Left renal cortex interstitium (tissue), 4 donors: ENCODE results near the gene CCL4L2. TPM values are rescaled to one million over a fixed set of nuclear protein-coding genes. Genes with fewer than 3 reads are reported as not detected.
"Not testable (repeated sequence)": the region's sequence is repeated elsewhere in the genome, so short reads cannot be mapped to it uniquely, and the experiment has no call there.

Experiments
- DNase-seq, 4 donors: peaks; one replicate each; pipeline ENCODE4 v3.0.0-alpha.2; 2013; ENCODE audit warnings: low read depth in 4 of 4, low spot score in 2 of 4, missing footprints in 1 of 4
- polyA plus RNA-seq, 4 donors: library from polyadenylated mRNA; unstranded; fragments of 120-200 nt; gene quantifications; one replicate each; pipeline ENCODE4 v1.2.1, GENCODE V29; 2013; ENCODE audit not compliant: insufficient read length in 4 of 4

CCL4L2 gene
- polyA plus RNA-seq, result 1 to 10 TPM in 1 of 4 donors, under 1 TPM in 2, not detected in 1; 0.74 to 3.3 (median 0.87) TPM

- not testable (repeated sequence) for DNase-seq
These were observed at the start of gene CCL4L2 for GRCh38 chr17:36210439-36211211. CCL4L2 (plus strand) TSS chr17:36211063.

- DNase-seq, result not testable (repeated sequence)
These were observed 42.0 kb upstream of the CCL4L2 start for GRCh38 chr17:36168836-36169235.

- DNase-seq, result not testable (repeated sequence)
These were observed 34.3 kb upstream of the CCL4L2 start, which contains the start of gene TBC1D3B for GRCh38 chr17:36176536-36176935. TBC1D3B (minus strand) TSS chr17:36176636; CDS start chr17:36175050, 1,586 bp downstream.

GRCh38 chr17:36181446-36182175, 29.3 kb upstream of the CCL4L2 start:
- not testable (repeated sequence) for DNase-seq

GRCh38 chr17:36182176-36183000, 28.5 kb upstream of the CCL4L2 start:
- DNase-seq, result no peak

- peak in 1 of 4 donors; percentile 81 for DNase-seq
These were observed 27.6 kb upstream of the CCL4L2 start for GRCh38 chr17:36183001-36183971.

GRCh38 chr17:36184023-36184765, 26.7 kb upstream of the CCL4L2 start:
- no peak for DNase-seq

GRCh38 chr17:36185416-36185815, 25.4 kb upstream of the CCL4L2 start:
- no peak for DNase-seq

- not testable (repeated sequence) for DNase-seq
These were observed 23.8 kb upstream of the CCL4L2 start for GRCh38 chr17:36186810-36187763.

GRCh38 chr17:36187943-36188665, 22.8 kb upstream of the CCL4L2 start:
- DNase-seq, result not testable (repeated sequence)

- DNase-seq, result no peak
These were observed 22.0 kb upstream of the CCL4L2 start for GRCh38 chr17:36188891-36189306.

GRCh38 chr17:36189993-36190392, 20.9 kb upstream of the CCL4L2 start:
- not testable (repeated sequence) for DNase-seq

GRCh38 chr17:36190549-36191330, 20.1 kb upstream of the CCL4L2 start:
- not testable (repeated sequence) for DNase-seq

GRCh38 chr17:36193216-36193775, 17.6 kb upstream of the CCL4L2 start:
- no peak for DNase-seq

- not testable (repeated sequence) for DNase-seq
These were observed 16.6 kb upstream of the CCL4L2 start for GRCh38 chr17:36194147-36194831.
